ENCODE measurements around the gene TIAL1. TPM values are rescaled to one million over a fixed set of nuclear protein-coding genes. Genes with fewer than 3 reads are reported as not detected.

TIAL1 gene
- total RNA-seq, 1 experiment from 2014 or later: 94.1 TPM

- TF ChIP-seq EZH2 (IDR thresholded peaks at IDR 0.05; ENCODE audit: low read depth) (no peak), CTCF (conservative IDR thresholded peaks at IDR 0.05) (no peak)
- no peak overlapping the region for H3K27ac ChIP-seq
- no peak for DNase-seq
- CTCF ChIA-PET: no interaction called here
- POLR2A ChIA-PET (ENCODE audit: unreplicated experiment): no interaction called here
- H4K20me1 ChIP-seq (ENCODE audit: insufficient read depth): no peaks in the 10 kb centered on the region
- H3K4me3 ChIP-seq: no peak overlapping the region
- no peaks in the 10 kb centered on the region for H3F3A ChIP-seq (ENCODE audit: insufficient read depth, low read depth)
- H2AFZ ChIP-seq: no peak overlapping the region
- intact Hi-C loops (cut with micrococcal nuclease; ENCODE audit: unreplicated experiment): no loop called here
- H3K9me3 ChIP-seq (ENCODE audit: insufficient read depth, low read depth): no peaks in the 10 kb centered on the region
- H3K4me2 ChIP-seq: no peak overlapping the region
- no peaks in the 10 kb centered on the region for H3K36me3 ChIP-seq (ENCODE audit: low read depth)
- no peaks in the 10 kb centered on the region for H3K4me1 ChIP-seq (replicated peaks; ENCODE audit: insufficient read depth)
- no peaks in the 10 kb centered on the region for H3K9me2 ChIP-seq (ENCODE audit: insufficient read depth)
- no peaks in the 10 kb centered on the region for H3K79me2 ChIP-seq (ENCODE audit: low read depth)
- no TSS peak for BruUV-seq (replicated peaks)
- H3K27me3 ChIP-seq (ENCODE audit: insufficient read depth, low read depth): no peaks in the 10 kb centered on the region
Measured at GRCh38 chr10:119619215-119619614, 22.5 kb upstream of the TIAL1 start.

GRCh38 chr10:119616882-119617570 lies 20.3 kb upstream of the TIAL1 start:
- Histone ChIP-seq H3F3A (ENCODE audit: insufficient read depth, low read depth) (no peaks in the 10 kb centered on the region), H3K79me2 (ENCODE audit: low read depth) (no peaks in the 10 kb centered on the region), H3K9me3 (ENCODE audit: insufficient read depth, low read depth) (no peaks in the 10 kb centered on the region), H3K36me3 (ENCODE audit: low read depth) (no peaks in the 10 kb centered on the region), H3K4me2 (no peak overlapping the region), H3K4me3 (no peak overlapping the region), H3K4me1 (replicated peaks; ENCODE audit: insufficient read depth) (no peaks in the 10 kb centered on the region), H2AFZ (no peak overlapping the region), H3K27ac (no peak overlapping the region), H4K20me1 (ENCODE audit: insufficient read depth) (no peaks in the 10 kb centered on the region), H3K27me3 (ENCODE audit: insufficient read depth, low read depth) (no peaks in the 10 kb centered on the region), H3K9me2 (ENCODE audit: insufficient read depth) (no peaks in the 10 kb centered on the region)
- POLR2A ChIA-PET (ENCODE audit: unreplicated experiment): no interaction called here
- intact Hi-C loops (cut with micrococcal nuclease; ENCODE audit: unreplicated experiment): no loop called here
- CTCF ChIA-PET: interaction anchor here (0.6 kb wide), 1 partner anchor 196 kb away, joined by 3 read pairs; no protein-coding TSS in a partner anchor
- BruUV-seq (replicated peaks): no TSS peak
- no peak for DNase-seq
- TF ChIP-seq CTCF (conservative IDR thresholded peaks at IDR 0.05) (no peak), EZH2 (IDR thresholded peaks at IDR 0.05; ENCODE audit: low read depth) (no peak)

- no peak for DNase-seq
- no peak overlapping the region for H2AFZ ChIP-seq
- no peaks in the 10 kb centered on the region for H3K36me3 ChIP-seq (ENCODE audit: low read depth)
- H3K79me2 ChIP-seq (ENCODE audit: low read depth): no peaks in the 10 kb centered on the region
- no peaks in the 10 kb centered on the region for H3K9me2 ChIP-seq (ENCODE audit: insufficient read depth)
- H3K9me3 ChIP-seq (ENCODE audit: insufficient read depth, low read depth): no peaks in the 10 kb centered on the region
- no TSS peak for BruUV-seq (replicated peaks)
- no peaks in the 10 kb centered on the region for H3F3A ChIP-seq (ENCODE audit: insufficient read depth, low read depth)
- H3K27ac ChIP-seq: no peak overlapping the region
- H4K20me1 ChIP-seq (ENCODE audit: insufficient read depth): no peaks in the 10 kb centered on the region
- H3K4me1 ChIP-seq (replicated peaks; ENCODE audit: insufficient read depth): no peaks in the 10 kb centered on the region
- POLR2A ChIA-PET (ENCODE audit: unreplicated experiment): no interaction called here
- intact Hi-C loops (cut with micrococcal nuclease; ENCODE audit: unreplicated experiment): no loop called here
- H3K27me3 ChIP-seq (ENCODE audit: insufficient read depth, low read depth): no peaks in the 10 kb centered on the region
- CTCF ChIA-PET: no interaction called here
- TF ChIP-seq EZH2 (IDR thresholded peaks at IDR 0.05; ENCODE audit: low read depth) (no peak), CTCF (conservative IDR thresholded peaks at IDR 0.05) (no peak)
- H3K4me3 ChIP-seq: no peak overlapping the region
- H3K4me2 ChIP-seq: no peak overlapping the region
Measured at GRCh38 chr10:119614686-119615085, 17.9 kb upstream of the TIAL1 start.
